A673 (cell line): ENCODE measurements around the gene CLSTN2. TPM values are rescaled to one million over a fixed set of nuclear protein-coding genes. Genes with fewer than 3 reads are reported as not detected.

Experiments used
- BruUV-seq: library from RNA; stranded (reverse); fragments of 400-500 nt; replicated peaks from 2 replicates; lab custom pipeline; 2021; lab: Mats Ljungman, UMichigan
- CTCF ChIA-PET: fragments of 300-600 bp; sonication (Branson Sonifier 250); formaldehyde crosslinking; loops from one replicate; lab custom pipeline; 2022; ENCODE audit warnings: antibody characterized with exemption; lab: Charles Lee
- POLR2A ChIA-PET: fragments of 300-600 bp; sonication (Branson Sonifier 250); formaldehyde crosslinking; loops from one replicate; lab custom pipeline; 2022; ENCODE audit warnings: antibody characterized with exemption; ENCODE audit not compliant: low non-redundant PET; lab: Charles Lee
- DNase-seq: peaks from one replicate; pipeline ENCODE4 v3.0.0-alpha.2; 2015; ENCODE audit warnings: low spot score
- H3K27ac ChIP-seq: fragments of 200-600 bp; sonication (generic); 2 replicates; pipeline ENCODE4 v1.5.1; 2016; ENCODE audit warnings: mixed run types, low read depth, mild to moderate bottlenecking, mixed read lengths, antibody characterized with exemption, low read length; ENCODE audit not compliant: poor library complexity, severe bottlenecking
- H3K27me3 ChIP-seq: fragments of 200-600 bp; sonication (generic); replicated peaks from 2 replicates; pipeline ENCODE4 v1.6.1; 2017; ENCODE audit warnings: mixed run types, low read depth, mild to moderate bottlenecking, mixed read lengths, antibody characterized with exemption, low read length; ENCODE audit not compliant: insufficient read depth, poor library complexity
- H3K36me3 ChIP-seq: fragments of 200-600 bp; sonication (generic); 2 replicates; pipeline ENCODE4 v1.6.1; 2016; ENCODE audit warnings: mixed run types, mild to moderate bottlenecking, mixed read lengths, antibody characterized with exemption, low read length; ENCODE audit not compliant: insufficient read depth, poor library complexity, severe bottlenecking
- H3K4me1 ChIP-seq: fragments of 200-600 bp; sonication (generic); 2 replicates; pipeline ENCODE4 v1.6.1; 2017; ENCODE audit warnings: mixed run types, mild to moderate bottlenecking, mixed read lengths, antibody characterized with exemption, low read length; ENCODE audit not compliant: insufficient read depth, poor library complexity, severe bottlenecking
- H3K4me3 ChIP-seq: fragments of 200-600 bp; sonication (generic); 2 replicates; pipeline ENCODE4 v1.5.1; 2016; ENCODE audit warnings: low read depth, mixed run types, mild to moderate bottlenecking, mixed read lengths, low read length; ENCODE audit not compliant: poor library complexity, severe bottlenecking
- H3K9me3 ChIP-seq: fragments of 200-600 bp; sonication (generic); 2 replicates; pipeline ENCODE4 v1.6.1; 2016; ENCODE audit warnings: mixed run types, low read depth, mild to moderate bottlenecking, mixed read lengths, antibody characterized with exemption, low read length; ENCODE audit not compliant: poor library complexity, severe bottlenecking
- CTCF ChIP-seq: fragments of 300-800, 200-600 bp; sonication (generic); conservative IDR thresholded peaks from 2 replicates; pipeline ENCODE4 v1.5.1; 2017; ENCODE audit warnings: low read depth, mild to moderate bottlenecking, antibody characterized with exemption, low read length, moderate library complexity, mixed read lengths
- EZH2 ChIP-seq: fragments of 200-600 bp; sonication (generic); IDR thresholded peaks from 2 replicates; pipeline ENCODE4 v1.6.1; 2017; ENCODE audit warnings: borderline replicate concordance, low read depth, mild to moderate bottlenecking, mixed read lengths, antibody characterized with exemption, low read length; ENCODE audit not compliant: poor library complexity, severe bottlenecking
- intact Hi-C: fragments of 100-400 bp; cut with micrococcal nuclease; formaldehyde crosslinking; loops from one replicate; pipeline ENCODE4 v1.10.0; 2022; ENCODE audit not compliant: unreplicated experiment
- total RNA-seq: library from RNA; stranded (reverse); gene quantifications from 2 replicates; pipeline ENCODE4 v1.2.3, GENCODE V29; 2021

Gene CLSTN2
- total RNA-seq, 1 experiment from 2014 or later, result 50.7 TPM

- POLR2A ChIA-PET, result no interaction called here
- no peaks in the 10 kb centered on the region for H3K36me3 ChIP-seq
- TF ChIP-seq CTCF (no peak), EZH2 (no peak)
- no TSS peak for BruUV-seq
- H3K4me3 ChIP-seq, result no peak overlapping the region
- CTCF ChIA-PET, result no interaction called here
- DNase-seq, result no peak
- no peaks in the 10 kb centered on the region for H3K9me3 ChIP-seq
- intact Hi-C loops, result no loop called here
- no peaks in the 10 kb centered on the region for H3K27me3 ChIP-seq
- H3K4me1 ChIP-seq, result no peaks in the 10 kb centered on the region
- no peak overlapping the region for H3K27ac ChIP-seq
Measured at GRCh38 chr3:140429791-140430190, 494.8 kb downstream of the CLSTN2 start.

- no peaks in the 10 kb centered on the region for H3K9me3 ChIP-seq
- no peak for TF ChIP-seq CTCF
- no peak for TF ChIP-seq EZH2
- H3K36me3 ChIP-seq, result no peaks in the 10 kb centered on the region
- intact Hi-C loops, result no loop called here
- no peak overlapping the region for H3K27ac ChIP-seq
- no peaks in the 10 kb centered on the region for H3K27me3 ChIP-seq
- ChIA-PET CTCF (no interaction called here), POLR2A (no interaction called here)
- no peak for DNase-seq
- no TSS peak for BruUV-seq
- no peaks in the 10 kb centered on the region for H3K4me1 ChIP-seq
- H3K4me3 ChIP-seq, result no peak overlapping the region
Measured at GRCh38 chr3:140430494-140430893, 495.5 kb downstream of the CLSTN2 start.

GRCh38 chr3:140432229-140432669 is 497.3 kb downstream of the CLSTN2 start:
- BruUV-seq, result no TSS peak
- no peak overlapping the region for H3K27ac ChIP-seq
- CTCF ChIA-PET, result no interaction called here
- no peak overlapping the region for H3K4me3 ChIP-seq
- no peaks in the 10 kb centered on the region for H3K27me3 ChIP-seq
- no peaks in the 10 kb centered on the region for H3K9me3 ChIP-seq
- intact Hi-C loops, result no loop called here
- TF ChIP-seq CTCF (no peak), EZH2 (no peak)
- no peaks in the 10 kb centered on the region for H3K4me1 ChIP-seq
- POLR2A ChIA-PET, result no interaction called here
- DNase-seq, result no peak
- H3K36me3 ChIP-seq, result no peaks in the 10 kb centered on the region
